GM18951 (cell line): ENCODE results near the gene AKR1B1.

Source experiments
- POLR2A ChIP-seq: IDR thresholded peaks from 4 replicates; pipeline ENCODE4 v1.6.1; 2011; ENCODE audit warnings: mild to moderate bottlenecking; ENCODE audit not compliant: insufficient read length, insufficient read depth; ENCODE audit errors: extremely low read depth
- in situ Hi-C: fragments of 300-500 bp; cut with MboI; formaldehyde crosslinking; loops from one replicate; pipeline ENCODE4 v1.12.0; 2022; ENCODE audit warnings: low sequenced_read_pairs, mixed read lengths, inconsistent platforms; ENCODE audit not compliant: unreplicated experiment

The AKR1B1 gene

DNA sequence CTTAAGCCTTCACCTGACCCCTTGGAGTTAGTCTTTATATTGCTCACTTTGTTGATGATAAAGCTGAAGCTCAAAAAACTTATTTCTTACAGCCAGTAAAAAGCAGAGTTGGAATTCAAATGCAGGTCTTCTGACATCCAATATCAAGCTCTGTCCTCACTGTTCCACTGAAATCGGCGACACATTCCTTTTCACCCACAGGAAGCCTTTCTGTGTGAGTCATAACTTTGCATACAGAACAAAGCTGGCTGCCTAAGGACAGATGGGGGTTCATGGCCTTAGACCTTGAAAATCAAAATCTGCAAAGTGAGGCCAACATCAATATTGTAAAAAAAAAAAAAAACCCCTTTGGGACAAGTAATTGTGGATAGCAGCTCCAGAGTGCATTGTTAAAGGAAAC, 21.8 kb upstream of the AKR1B1 start:
- in situ Hi-C loops, result no loop called here

DNA sequence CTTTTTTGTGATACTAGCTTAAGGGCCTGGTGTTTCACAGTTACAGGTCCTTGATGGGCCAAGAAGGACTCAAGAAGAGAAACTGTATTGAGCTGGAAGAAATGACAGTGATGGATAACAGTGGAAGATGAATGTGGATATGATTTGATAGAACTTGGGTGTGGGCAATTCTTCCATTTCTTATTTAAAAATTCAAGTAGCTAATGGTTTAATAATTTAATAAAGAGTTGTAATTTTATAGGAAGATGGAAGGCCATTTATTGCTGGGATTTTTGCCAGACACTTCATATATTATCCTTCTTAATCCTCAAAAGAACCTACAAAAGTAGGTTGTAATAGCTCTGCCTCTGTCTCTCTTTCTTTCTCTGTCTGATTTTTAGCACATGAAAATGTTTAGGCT, 21.3 kb upstream of the AKR1B1 start:
- in situ Hi-C loops, result no loop called here
- TF ChIP-seq POLR2A, result no peak

More for the DNA sequence above, 21.8 kb upstream of the AKR1B1 start:
- TF ChIP-seq POLR2A, result no peak

DNA sequence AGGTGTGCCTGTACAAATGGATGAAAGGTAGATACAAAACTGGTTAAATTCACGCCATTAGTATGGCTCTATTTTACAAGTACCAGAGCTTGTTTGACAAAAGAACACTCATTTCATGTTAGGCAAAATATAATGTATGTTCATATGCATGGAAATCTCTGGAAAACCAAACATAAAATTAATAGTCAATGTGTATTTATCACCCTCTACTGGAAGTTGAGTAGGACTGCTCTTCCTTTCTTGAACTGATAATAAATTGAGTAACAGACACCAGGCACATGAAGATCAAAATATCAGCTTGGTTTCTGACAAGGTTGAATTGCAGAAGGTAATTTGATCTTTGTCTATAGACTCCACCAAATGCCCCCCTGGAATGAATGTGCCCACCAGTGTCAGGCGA, 19.8 kb upstream of the AKR1B1 start:
- in situ Hi-C loops, result no loop called here
- no peak for TF ChIP-seq POLR2A

DNA sequence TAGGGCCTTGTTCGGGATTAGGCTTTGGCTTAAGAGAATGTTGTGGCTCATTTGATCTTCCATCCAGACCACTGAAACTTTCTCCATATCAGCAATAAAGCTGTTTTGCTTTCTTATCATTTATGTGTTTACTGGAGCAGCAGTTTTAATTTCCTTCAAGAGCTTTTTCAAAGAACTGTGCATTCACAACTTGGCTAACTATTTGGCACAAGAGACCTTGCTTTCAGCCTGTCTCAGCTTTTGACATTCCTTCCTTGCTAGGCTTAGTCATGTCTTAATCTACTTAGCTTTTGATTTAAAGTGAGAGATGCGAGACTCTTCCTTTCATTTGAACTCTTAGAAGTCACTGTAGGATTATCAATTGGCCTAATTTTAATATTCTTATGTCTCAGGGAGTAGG, 19.1 kb upstream of the AKR1B1 start:
- in situ Hi-C loops, result no loop called here
- TF ChIP-seq POLR2A, result no peak

DNA sequence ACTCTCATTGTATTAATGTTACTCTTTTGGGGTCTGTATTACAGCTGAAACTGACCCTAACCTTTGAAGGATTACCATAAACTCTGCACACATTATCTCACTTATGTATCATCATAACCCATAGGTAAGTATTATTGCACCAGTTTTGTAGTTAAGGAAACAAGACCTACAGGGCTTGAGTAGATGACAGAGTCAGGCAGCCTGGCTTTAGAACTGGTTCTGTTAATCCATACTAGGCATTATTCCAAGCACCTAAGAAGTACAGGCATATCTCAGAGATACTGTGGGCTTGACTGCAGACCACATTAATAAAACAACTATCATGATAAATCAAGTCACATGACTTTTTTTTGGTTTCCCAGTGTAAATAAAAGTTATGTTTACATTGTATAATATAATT, 17.1 kb upstream of the AKR1B1 start:
- in situ Hi-C loops, result no loop called here
- TF ChIP-seq POLR2A, result no peak

DNA sequence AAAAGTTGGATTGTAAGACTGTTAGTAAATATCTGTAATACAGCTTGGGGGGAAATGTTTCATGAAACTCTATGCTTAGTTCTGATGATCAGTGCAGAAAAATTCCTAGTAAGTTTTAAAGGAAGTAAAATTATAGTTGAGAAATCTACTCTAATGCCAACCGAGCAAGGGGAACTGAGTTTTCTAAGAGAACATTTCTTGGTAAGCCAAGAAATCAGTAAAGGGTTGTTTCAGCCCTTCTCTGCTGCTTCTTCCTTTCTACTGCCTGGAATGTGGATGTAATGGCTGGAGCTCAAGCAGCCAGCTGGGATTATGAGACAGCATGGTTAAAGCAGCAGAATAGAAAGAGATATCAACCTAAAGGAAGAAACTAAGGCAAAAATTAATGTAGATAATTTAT, 15.9 kb upstream of the AKR1B1 start:
- in situ Hi-C loops, result no loop called here
- TF ChIP-seq POLR2A, result no peak

DNA sequence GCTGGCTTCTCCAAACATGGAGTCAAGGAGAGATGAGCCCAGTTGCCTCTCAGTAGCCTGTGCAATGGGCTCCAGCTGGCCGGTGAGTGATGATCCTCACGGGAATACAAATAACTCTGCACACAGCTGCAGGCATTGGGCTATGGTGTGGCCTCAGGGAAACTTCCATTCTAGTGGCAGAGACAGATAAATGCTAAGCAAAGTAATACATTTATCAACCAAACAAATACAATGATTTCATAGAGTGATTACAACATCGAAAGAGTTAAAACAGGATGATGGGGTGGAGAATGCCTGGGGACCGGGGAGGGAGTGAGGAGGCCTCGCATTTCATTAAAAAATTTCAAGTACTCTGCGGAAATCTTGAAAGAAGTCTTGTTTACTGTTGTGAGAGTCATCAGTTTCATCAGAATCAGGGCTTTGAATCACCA, 15.0 kb upstream of the AKR1B1 start:
- TF ChIP-seq POLR2A, result no peak

DNA sequence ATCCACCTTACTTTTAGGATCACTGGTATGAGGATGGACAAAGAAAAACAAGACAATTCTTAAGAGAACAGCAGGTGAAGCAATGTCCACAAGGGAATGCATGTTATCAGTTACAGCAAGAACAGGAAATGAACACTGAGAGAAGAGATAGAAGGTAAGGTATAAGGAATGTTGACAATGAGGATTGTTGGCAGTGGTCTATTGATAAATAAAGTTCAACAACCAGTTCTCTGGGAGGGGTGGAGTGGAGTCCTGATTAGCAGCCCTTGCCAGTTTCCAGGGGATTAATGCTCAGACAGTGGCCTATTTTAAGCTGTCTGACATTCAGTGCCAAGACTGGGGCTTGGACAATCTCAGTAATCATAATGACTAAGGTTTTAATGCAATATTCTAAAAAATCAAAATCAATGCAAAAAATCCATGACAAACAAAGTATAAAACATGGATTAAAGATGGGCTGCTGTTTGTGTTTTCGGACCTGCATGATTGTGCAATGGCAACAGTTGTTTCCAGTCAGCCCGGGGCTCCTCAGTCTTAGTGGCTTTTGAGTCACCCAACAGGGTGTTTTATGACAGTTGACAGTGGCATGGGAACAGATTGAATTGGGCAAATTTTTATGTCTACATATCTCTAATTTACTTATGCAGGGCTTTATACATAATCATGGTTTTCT, 13.8 kb upstream of the AKR1B1 start:
- no peak for TF ChIP-seq POLR2A
- in situ Hi-C loops, result no loop called here

More for the DNA sequence above, 15.0 kb upstream of the AKR1B1 start:
- in situ Hi-C loops, result no loop called here

DNA sequence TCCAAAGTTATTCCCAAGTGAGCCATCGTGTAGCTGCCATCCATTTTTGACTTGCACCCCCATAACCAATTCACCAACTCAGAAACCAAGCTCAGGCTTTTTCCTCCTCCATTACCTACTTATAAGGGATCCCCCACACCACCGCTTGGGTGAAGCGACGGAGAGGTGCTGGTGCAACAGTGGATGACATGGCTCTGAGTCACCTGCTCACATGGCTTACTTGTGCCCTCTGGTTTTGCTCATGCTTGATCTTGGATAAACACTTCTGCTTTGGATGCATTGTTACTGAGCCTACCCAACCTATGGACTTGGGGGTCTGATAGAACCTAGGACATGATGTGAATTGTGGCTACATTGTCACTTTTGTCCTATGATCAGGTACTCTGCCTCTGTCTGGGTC, 12.0 kb upstream of the AKR1B1 start:
- in situ Hi-C loops, result no loop called here
- no peak for TF ChIP-seq POLR2A

DNA sequence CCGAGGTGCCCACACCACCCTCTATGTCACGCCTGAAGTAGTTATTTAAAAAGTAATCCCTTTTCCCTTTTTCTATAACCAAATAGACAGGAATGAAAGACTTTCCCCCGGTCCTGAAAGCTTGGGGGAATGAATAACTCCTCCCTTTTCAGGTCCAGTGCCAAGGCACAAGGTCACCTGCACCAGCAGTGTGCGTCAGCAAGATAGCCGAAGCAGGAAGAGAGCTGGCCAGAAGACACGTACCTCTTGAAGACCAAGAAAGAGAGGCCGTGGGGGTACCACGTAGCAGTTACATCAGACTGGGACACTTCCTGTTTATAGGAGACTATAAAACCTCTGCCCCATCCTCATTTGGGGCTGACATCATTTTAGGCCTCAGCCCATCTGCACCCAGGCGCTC, 10.7 kb upstream of the AKR1B1 start:
- in situ Hi-C loops, result no loop called here
- no peak for TF ChIP-seq POLR2A

DNA sequence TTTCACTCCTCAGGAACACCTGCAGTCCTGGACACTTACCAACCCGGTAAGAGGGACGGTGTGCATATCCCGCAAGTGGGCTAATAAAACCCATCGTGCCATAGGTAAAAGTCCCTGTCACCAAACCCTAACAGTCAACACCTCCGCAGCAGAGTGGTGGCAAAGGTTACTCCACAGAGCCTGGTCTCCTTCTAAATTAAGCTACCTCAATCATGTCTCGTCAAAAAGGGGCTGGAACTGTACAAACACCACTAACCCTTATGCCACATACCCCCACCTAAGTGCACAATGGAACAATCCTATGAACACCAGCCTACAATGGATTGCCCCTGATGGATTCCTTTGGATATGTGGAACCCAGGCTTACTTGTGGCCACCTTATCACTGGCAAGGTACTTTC, 9.6 kb upstream of the AKR1B1 start:
- no peak for TF ChIP-seq POLR2A
- in situ Hi-C loops, result no loop called here

DNA sequence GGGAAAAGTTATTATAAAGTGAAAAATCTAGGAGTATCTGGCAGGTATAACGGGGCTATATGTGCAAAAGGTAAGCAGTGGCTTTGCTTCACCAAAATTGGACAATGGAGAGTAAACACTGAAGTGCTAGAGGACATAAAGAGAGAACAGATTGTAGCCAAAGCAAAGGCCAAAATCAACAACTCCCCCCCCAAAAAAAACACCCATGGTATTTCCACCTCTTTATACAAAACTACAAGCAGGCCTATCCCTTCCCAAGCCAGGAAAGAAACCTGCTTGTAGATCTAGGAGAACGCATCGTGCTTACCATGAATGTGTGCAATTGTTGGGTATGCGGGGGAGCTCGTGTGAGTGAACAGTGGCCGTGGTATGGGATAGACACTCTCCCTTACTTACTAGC, 9.2 kb upstream of the AKR1B1 start:
- no peak for TF ChIP-seq POLR2A
- in situ Hi-C loops, result no loop called here

DNA sequence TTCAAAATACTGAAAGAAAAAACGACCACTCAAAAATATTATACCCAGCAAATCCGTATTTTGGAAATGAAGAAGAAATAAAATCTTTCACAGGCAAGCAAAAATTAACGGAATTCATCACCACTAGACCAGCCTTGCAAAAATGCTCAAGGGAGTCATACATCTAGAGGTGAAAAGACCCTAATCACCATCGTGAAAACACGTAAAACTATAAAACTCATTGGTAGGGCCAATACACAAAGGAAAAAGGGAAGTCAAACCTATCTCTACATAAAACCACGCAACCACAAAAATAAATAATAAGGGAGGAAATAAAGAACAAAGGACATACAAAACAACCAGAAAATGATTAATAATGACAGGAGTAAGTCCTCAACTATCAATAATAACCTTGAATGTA, 6.6 kb upstream of the AKR1B1 start:
- TF ChIP-seq POLR2A, result no peak
- in situ Hi-C loops, result no loop called here

DNA sequence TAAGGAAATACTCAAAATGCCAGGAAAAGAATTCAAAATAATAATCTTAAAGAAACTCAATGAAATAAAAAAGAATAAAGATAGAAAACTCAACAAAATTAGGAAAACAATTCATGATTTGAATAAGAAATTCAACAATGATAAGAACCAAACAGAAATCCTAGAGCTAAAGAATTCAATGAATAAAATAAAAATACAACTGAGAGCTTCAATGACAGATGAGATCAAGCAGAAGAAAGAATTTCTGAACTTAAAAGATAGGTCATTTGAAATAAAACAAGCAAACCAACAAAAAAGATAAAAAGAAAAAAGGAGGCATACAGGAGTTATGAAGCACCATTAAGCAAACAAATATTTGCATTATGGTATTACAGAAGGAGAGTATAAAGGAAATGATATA, 5.6 kb upstream of the AKR1B1 start:
- TF ChIP-seq POLR2A, result no peak
- in situ Hi-C loops, result no loop called here

DNA sequence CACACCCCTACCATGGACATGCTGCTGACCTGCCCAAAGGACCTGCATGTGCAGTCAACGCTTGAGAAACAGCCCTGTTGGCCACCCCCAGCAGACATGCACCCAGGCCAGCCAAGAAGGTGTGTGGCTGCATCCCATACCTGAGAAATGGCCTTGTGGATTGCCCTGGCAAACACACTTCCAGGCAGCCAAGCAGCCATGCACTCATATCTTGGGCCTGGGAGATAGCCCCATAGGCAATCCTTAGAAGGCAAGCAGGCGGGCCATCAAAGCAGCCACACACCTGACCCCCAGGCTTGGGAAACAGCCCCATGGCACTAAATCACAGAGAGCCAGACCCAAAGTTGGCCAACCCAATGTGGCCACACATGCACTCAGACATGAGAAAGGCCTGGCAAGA, 4.9 kb upstream of the AKR1B1 start:
- in situ Hi-C loops, result no loop called here
- TF ChIP-seq POLR2A, result no peak
